CD14-positive monocyte (primary cell): Measurements from ENCODE around the gene MEMO1. TPM values are rescaled to one million over a fixed set of nuclear protein-coding genes. Genes with fewer than 3 reads are reported as not detected.

Experiments used
- DNase-seq, 3 donors: peaks; one replicate each; pipeline ENCODE4 v3.0.0-alpha.2; 2011 to 2022
- H2AFZ ChIP-seq: 2 replicates; pipeline ENCODE4 v1.6.0; 2012; ENCODE audit warnings: mild to moderate bottlenecking, low read depth, low read length, inconsistent platforms; ENCODE audit not compliant: insufficient read depth, poor library complexity, severe bottlenecking
- H3K27ac ChIP-seq, 2 donors: 1 replicate in 1 of 2; 2 replicates in 1 of 2; pipeline ENCODE4 v1.5.1; 2012 to 2013; ENCODE audit warnings: low read length in 2 of 2, control low read depth in 1 of 2, inconsistent platforms in 1 of 2, low read depth in 1 of 2, mild to moderate bottlenecking in 1 of 2
- H3K27me3 ChIP-seq, 2 donors: one replicate each; pipeline versions ENCODE4 v1.6.0 to v1.6.1; 2011 to 2013; ENCODE audit warnings: low read length in 2 of 2; ENCODE audit not compliant: control insufficient read depth in 2 of 2, insufficient read depth in 2 of 2
- H3K36me3 ChIP-seq, 2 donors: replicated peaks in 1 of 2; 1 replicate in 1 of 2; 2 replicates in 1 of 2; pipeline versions ENCODE4 v1.5.1 to v1.6.1; 2012 to 2013; ENCODE audit warnings: low read length in 2 of 2, control low read depth in 1 of 2, inconsistent platforms in 1 of 2, mild to moderate bottlenecking in 1 of 2; ENCODE audit not compliant: insufficient read depth in 2 of 2, control insufficient read depth in 1 of 2
- H3K4me1 ChIP-seq, 2 donors: 1 replicate in 1 of 2; 2 replicates in 1 of 2; pipeline versions ENCODE4 v1.5.1 to v1.6.1; 2012 to 2013; ENCODE audit warnings: low read length in 2 of 2, control low read depth in 1 of 2, inconsistent platforms in 1 of 2, mild to moderate bottlenecking in 1 of 2, moderate library complexity in 1 of 2; ENCODE audit not compliant: insufficient read depth in 2 of 2, control insufficient read depth in 1 of 2
- H3K4me2 ChIP-seq: replicated peaks from 2 replicates; pipeline ENCODE3; 2012; ENCODE audit warnings: low read length, moderate library complexity, mild to moderate bottlenecking; ENCODE audit not compliant: poor library complexity, severe bottlenecking; ENCODE audit errors: extremely low read depth
- H3K4me3 ChIP-seq, 3 experiments: fragments of 200-600 bp in 1 of 3; sonication (generic) in 1 of 3; replicated peaks in 1 of 3; 1 replicate in 2 of 3; 2 replicates in 1 of 3; pipeline ENCODE4 v1.5.1; 2011 to 2013; ENCODE audit warnings: low read length in 3 of 3, mild to moderate bottlenecking in 3 of 3, control low read depth in 2 of 3, low read depth in 2 of 3, inconsistent platforms in 1 of 3, moderate library complexity in 1 of 3
- H3K79me2 ChIP-seq: 2 replicates; pipeline ENCODE4 v1.6.0; 2012; ENCODE audit warnings: mild to moderate bottlenecking, control low read depth, inconsistent platforms, low read length, moderate library complexity; ENCODE audit not compliant: insufficient read depth
- H3K9ac ChIP-seq: 2 replicates; pipeline ENCODE4 v1.6.0; 2017; ENCODE audit warnings: low read length, mild to moderate bottlenecking; ENCODE audit not compliant: insufficient read depth, poor library complexity, severe bottlenecking
- H3K9me3 ChIP-seq, 2 donors: replicated peaks in 1 of 2; 1 replicate in 1 of 2; 2 replicates in 1 of 2; pipeline versions ENCODE4 v1.5.1 to v1.6.1; 2012 to 2013; ENCODE audit warnings: low read length in 2 of 2, control low read depth in 1 of 2; ENCODE audit not compliant: control insufficient read depth in 1 of 2, insufficient read depth in 1 of 2
- H4K20me1 ChIP-seq: 2 replicates; pipeline ENCODE4 v1.6.0; 2012; ENCODE audit warnings: mild to moderate bottlenecking, low read length, control low read depth, moderate library complexity; ENCODE audit not compliant: insufficient read depth
- H3K27ac Mint-ChIP-seq, 7 donors: one replicate each; pipeline ENCODE4 v1.8.0; 2020; ENCODE audit warnings: mild to moderate bottlenecking in 7 of 7, mixed read lengths in 7 of 7, moderate library complexity in 6 of 7, inconsistent platforms in 2 of 7
- H3K27me3 Mint-ChIP-seq, 3 donors: one replicate each; pipeline ENCODE4 v1.8.0; 2021 to 2022; ENCODE audit warnings: low read depth in 3 of 3, mild to moderate bottlenecking in 3 of 3, mixed read lengths in 3 of 3, moderate library complexity in 3 of 3, inconsistent platforms in 1 of 3
- H3K36me3 Mint-ChIP-seq, 2 donors: one replicate each; pipeline ENCODE4 v1.8.0; 2020; ENCODE audit warnings: mixed read lengths in 2 of 2, inconsistent platforms in 1 of 2, mild to moderate bottlenecking in 1 of 2
- H3K4me1 Mint-ChIP-seq: one replicate; pipeline ENCODE4 v1.8.0; 2020; ENCODE audit warnings: mild to moderate bottlenecking, mixed read lengths
- H3K4me3 Mint-ChIP-seq, 2 donors: one replicate each; pipeline ENCODE4 v1.8.0; 2020; ENCODE audit warnings: mild to moderate bottlenecking in 2 of 2, mixed read lengths in 2 of 2, moderate library complexity in 1 of 2
- H3K9me3 Mint-ChIP-seq, 7 donors: one replicate each; pipeline ENCODE4 v1.8.0; 2020 to 2022; ENCODE audit warnings: mixed read lengths in 7 of 7, mild to moderate bottlenecking in 6 of 7, moderate library complexity in 6 of 7, inconsistent platforms in 2 of 7
- CTCF ChIP-seq: fragments of 200-600 bp; IDR thresholded peaks from one replicate; pipeline ENCODE4 v1.8.0; 2022; ENCODE audit warnings: antibody characterized with exemption, mild to moderate bottlenecking
- WGBS: methylation state at CpG from one replicate; pipeline ENCODE4 v1.1.5; 2013; ENCODE audit warnings: missing lambda C conversion rate; ENCODE audit not compliant: insufficient coverage; 5-methylcytosine and 5-hydroxymethylcytosine counted together
- intact Hi-C, 2 donors: fragments of 100-400 bp; cut with micrococcal nuclease; formaldehyde crosslinking; loops; one replicate each; pipeline versions ENCODE4 v1.15.0 to v1.15.1; 2023
- polyA plus RNA-seq, 3 donors: library from polyadenylated mRNA; depleted of rRNA in 1 of 3; unstranded in 2 of 3; stranded (reverse) in 1 of 3; fragments of 300-500 nt in 2 of 3; fragments of >200 nt in 1 of 3; fragmentation: Illumina TruSeq in 2 of 3; gene quantifications; 1 replicate in 2 of 3; 2 replicates in 1 of 3; pipeline ENCODE4 v1.2.3, GENCODE V29; 2012 to 2021

MEMO1 gene
- polyA plus RNA-seq, 3 donors = 49.5 to 63.7 (median 57.0) TPM

GRCh38 chr2:31950946-31951562, 59.8 kb downstream of the MEMO1 start:
- Histone ChIP-seq H3K27me3 (no peaks in the 10 kb centered on the region), H4K20me1 (peaks cover 72% of the 10 kb centered on the region), H3K9ac (no peak overlapping the region), H3K27ac (peak overlapping the region in 1 of 2 donors; percentile 31), H3K36me3 (peaks cover 2 to 17% of the 10 kb centered on the region in 2 donors), H3K79me2 (peaks cover 100% of the 10 kb centered on the region), H3K9me3 (no peaks in the 10 kb centered on the region), H3K4me3 (no peak overlapping the region), H2AFZ (no peak overlapping the region), H3K4me2 (no peak overlapping the region), H3K4me1 (peaks cover 7% of the 10 kb centered on the region in 2 donors)
- H3K27ac Mint-ChIP-seq = peak overlapping the region in 2 of 7 donors; percentile 24 to 60
- H3K36me3 Mint-ChIP-seq = peaks cover 12 to 25% of the 10 kb centered on the region in 2 donors
- intact Hi-C loops = loop anchor here (10.0 kb wide), 1 partner anchor 54 kb away; no protein-coding TSS in a partner anchor
- no peak for TF ChIP-seq CTCF
- peaks cover 9% of the 10 kb centered on the region for H3K4me1 Mint-ChIP-seq
- no CpG with 5 or more reads among the region's 4 CpGs for WGBS
- no peaks in the 10 kb centered on the region for H3K9me3 Mint-ChIP-seq
- H3K27me3 Mint-ChIP-seq = no peaks in the 10 kb centered on the region
- H3K4me3 Mint-ChIP-seq = no peak overlapping the region
- no peak for DNase-seq

- H3K27me3 ChIP-seq = no peaks in the 10 kb centered on the region
- peaks cover 17% of the 10 kb centered on the region for H3K4me1 Mint-ChIP-seq
- H3K79me2 ChIP-seq = peaks cover 100% of the 10 kb centered on the region
- no peak overlapping the region for H2AFZ ChIP-seq
- peaks cover 0 to 2% of the 10 kb centered on the region in 2 donors for H3K4me1 ChIP-seq
- H3K4me3 ChIP-seq = no peak overlapping the region
- no peak overlapping the region for H3K4me2 ChIP-seq
- peak overlapping the region in 3 of 7 donors; percentile 30 to 69 (median 57) for H3K27ac Mint-ChIP-seq
- H3K9me3 ChIP-seq = no peaks in the 10 kb centered on the region
- H3K9me3 Mint-ChIP-seq = no peaks in the 10 kb centered on the region
- H3K4me3 Mint-ChIP-seq = no peak overlapping the region
- peaks cover 95% of the 10 kb centered on the region for H4K20me1 ChIP-seq
- no peak for TF ChIP-seq CTCF
- no CpG with 5 or more reads among the region's 2 CpGs for WGBS
- intact Hi-C loops = no loop called here
- no peak for DNase-seq
- H3K36me3 ChIP-seq = peaks cover 3 to 19% of the 10 kb centered on the region in 2 donors
- peaks cover 9 to 15% of the 10 kb centered on the region in 2 donors for H3K36me3 Mint-ChIP-seq
- no peak overlapping the region for H3K9ac ChIP-seq
- peaks cover 0 to 3% (median 0%) of the 10 kb centered on the region in 3 donors for H3K27me3 Mint-ChIP-seq
- no peak overlapping the region for H3K27ac ChIP-seq
These were observed 62.9 kb downstream of the MEMO1 start for GRCh38 chr2:31947871-31948270.
